Tibial artery (tissue), 4 donors: Measurements from ENCODE around the gene HNRNPA1L2.

Experiments
- DNase-seq, 2 donors: peaks; one replicate each; pipeline ENCODE4 v3.0.0-alpha.2; 2019
- H3K27ac ChIP-seq, 2 donors: fragments of 200-600 bp; sonication (generic) in 1 of 2; 1 replicate in 1 of 2; 2 replicates in 1 of 2; pipeline ENCODE4 v1.5.1; 2018 to 2019; ENCODE audit warnings: mild to moderate bottlenecking in 1 of 2
- H3K27me3 ChIP-seq, 2 donors: fragments of 200-600 bp; sonication (generic) in 1 of 2; one replicate each; pipeline versions ENCODE4 v1.5.1 to v1.6.0; 2016 to 2019
- H3K36me3 ChIP-seq, 3 donors: fragments of 200-600 bp; sonication (generic) in 2 of 3; one replicate each; pipeline ENCODE4 v1.5.1; 2016 to 2019; ENCODE audit warnings: mild to moderate bottlenecking in 2 of 3
- H3K4me1 ChIP-seq, 4 donors: fragments of 200-600 bp; sonication (generic) in 2 of 4; 1 replicate in 3 of 4; 2 replicates in 1 of 4; pipeline ENCODE4 v1.5.1; 2016 to 2019
- H3K4me3 ChIP-seq, 2 donors: fragments of 200-600 bp; sonication (generic) in 1 of 2; 1 replicate in 1 of 2; 2 replicates in 1 of 2; pipeline ENCODE4 v1.5.1; 2018 to 2019; ENCODE audit warnings: mild to moderate bottlenecking in 2 of 2
- H3K9me3 ChIP-seq, 3 donors: fragments of 200-600 bp; sonication (generic) in 1 of 3; one replicate each; pipeline ENCODE4 v1.5.1; 2016 to 2019
- CTCF ChIP-seq, 2 experiments: fragments of 200-600 bp in 1 of 2; fragments of 450-650 bp in 1 of 2; IDR thresholded peaks; one replicate each; pipeline ENCODE4 v1.5.1; 2017 to 2019; ENCODE audit warnings: antibody characterized with exemption in 2 of 2, mild to moderate bottlenecking in 1 of 2, moderate library complexity in 1 of 2
- intact Hi-C: fragments of 100-400 bp; cut with DNase I; formaldehyde crosslinking; loops from one replicate; pipeline ENCODE4 v1.15.0; 2023; ENCODE audit warnings: low total_unique reads

The HNRNPA1L2 gene

GRCh38 chr13:52659340-52659739 lies 17.1 kb downstream of the HNRNPA1L2 start:
- H3K4me1 ChIP-seq: peaks cover 0 to 25% (median 12%) of the 10 kb centered on the region in 4 donors
- no peak for DNase-seq
- no peaks in the 10 kb centered on the region for H3K27me3 ChIP-seq
- peaks cover 43 to 57% (median 44%) of the 10 kb centered on the region in 3 donors for H3K36me3 ChIP-seq
- TF ChIP-seq CTCF (IDR thresholded peaks at IDR 0.05): no peak
- no peak overlapping the region for H3K27ac ChIP-seq
- intact Hi-C loops: loop anchor here (10.0 kb wide), 2 partner anchors 855 to 1205 kb away; partner anchors contain the start of genes DHRS12 and INTS6
- H3K4me3 ChIP-seq: no peak overlapping the region
- no peaks in the 10 kb centered on the region for H3K9me3 ChIP-seq

DNA sequence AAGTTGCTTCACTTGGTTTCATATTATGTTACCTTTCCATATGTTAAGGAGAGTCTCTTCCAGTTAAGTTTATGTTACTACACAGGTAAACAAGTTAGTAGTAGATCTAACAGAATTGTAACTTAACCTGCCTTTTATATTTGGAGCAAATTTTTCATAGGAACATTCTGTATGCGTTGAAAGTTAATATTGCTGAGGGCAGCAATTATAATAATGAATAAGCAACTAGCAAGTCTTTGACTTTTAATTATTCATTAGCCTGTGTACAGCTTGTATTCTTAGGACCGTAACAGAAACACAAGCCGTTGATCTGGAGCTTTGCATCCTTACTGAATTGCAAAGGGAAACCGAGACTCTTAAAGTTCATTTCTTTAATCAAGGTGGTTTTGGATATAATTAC lies 22.0 kb downstream of the HNRNPA1L2 start:
- Histone ChIP-seq H3K27ac (no peak overlapping the region), H3K4me3 (no peak overlapping the region), H3K9me3 (no peaks in the 10 kb centered on the region), H3K27me3 (no peaks in the 10 kb centered on the region), H3K4me1 (no peaks in the 10 kb centered on the region), H3K36me3 (peaks cover 69 to 88% (median 74%) of the 10 kb centered on the region in 3 donors)
- no peak for TF ChIP-seq CTCF (IDR thresholded peaks at IDR 0.05)
- intact Hi-C loops: no loop called here
- DNase-seq: no peak

DNA sequence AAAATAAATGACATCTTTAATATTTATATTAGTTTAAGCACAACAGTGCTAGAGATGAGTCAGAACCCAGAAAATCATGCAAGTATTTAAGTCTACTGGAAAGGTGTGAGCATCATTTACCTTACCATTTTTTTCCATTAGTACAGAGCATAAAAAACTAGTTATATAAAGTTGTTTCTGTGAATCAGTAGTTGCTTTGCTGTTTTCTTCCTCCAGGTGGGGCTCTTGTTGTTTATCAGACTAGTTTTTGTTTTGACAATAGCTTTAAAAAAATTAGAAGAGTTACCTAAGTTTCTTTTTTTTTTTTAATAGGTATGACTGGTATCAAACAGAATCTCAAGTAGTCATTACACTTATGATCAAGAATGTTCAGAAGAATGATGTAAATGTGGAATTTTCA lies 23.1 kb downstream of the HNRNPA1L2 start:
- H3K36me3 ChIP-seq: peaks cover 64 to 83% (median 77%) of the 10 kb centered on the region in 3 donors
- intact Hi-C loops: no loop called here
- TF ChIP-seq CTCF (IDR thresholded peaks at IDR 0.05): no peak
- no peak overlapping the region for H3K27ac ChIP-seq
- H3K27me3 ChIP-seq: no peaks in the 10 kb centered on the region
- no peaks in the 10 kb centered on the region for H3K9me3 ChIP-seq
- DNase-seq: no peak
- no peaks in the 10 kb centered on the region for H3K4me1 ChIP-seq
- no peak overlapping the region for H3K4me3 ChIP-seq

DNA sequence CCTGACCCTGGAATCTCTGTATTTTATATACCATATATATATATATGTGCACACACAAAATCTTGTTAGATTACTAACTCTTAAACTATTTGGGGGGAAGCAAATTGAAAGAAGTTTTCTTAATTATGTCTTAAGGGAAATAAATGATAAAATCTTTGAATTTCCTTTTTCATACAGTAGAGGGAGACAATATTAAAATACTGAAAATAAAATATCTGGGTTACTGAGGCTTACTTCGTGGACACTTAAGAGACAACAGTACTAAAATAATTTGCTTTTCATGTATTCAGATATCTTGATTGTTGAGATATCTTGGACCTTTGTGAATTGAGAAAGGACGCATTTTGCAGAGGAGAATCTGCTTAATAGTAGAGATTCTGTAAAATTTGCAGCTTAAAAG lies 27.4 kb downstream of the HNRNPA1L2 start:
- no peak for DNase-seq
- H3K9me3 ChIP-seq: no peaks in the 10 kb centered on the region
- intact Hi-C loops: no loop called here
- TF ChIP-seq CTCF (IDR thresholded peaks at IDR 0.05): no peak
- no peak overlapping the region for H3K27ac ChIP-seq
- no peaks in the 10 kb centered on the region for H3K27me3 ChIP-seq
- H3K4me3 ChIP-seq: no peak overlapping the region
- H3K36me3 ChIP-seq: peaks cover 33 to 46% (median 43%) of the 10 kb centered on the region in 3 donors
- no peaks in the 10 kb centered on the region for H3K4me1 ChIP-seq

- peaks cover 31 to 43% (median 40%) of the 10 kb centered on the region in 3 donors for H3K36me3 ChIP-seq
- intact Hi-C loops: no loop called here
- no peak for DNase-seq
These were observed 28.5 kb downstream of the HNRNPA1L2 start for GRCh38 chr13:52670726-52671125.

More at GRCh38 chr13:52670726-52671125, 28.5 kb downstream of the HNRNPA1L2 start:
- no peak overlapping the region for H3K4me3 ChIP-seq
- H3K27me3 ChIP-seq: no peaks in the 10 kb centered on the region
- H3K9me3 ChIP-seq: no peaks in the 10 kb centered on the region
- no peak overlapping the region for H3K27ac ChIP-seq
- no peaks in the 10 kb centered on the region for H3K4me1 ChIP-seq
- TF ChIP-seq CTCF (IDR thresholded peaks at IDR 0.05): no peak
